ENCODE data around the gene LAMC3.

LAMC3 gene

DNA sequence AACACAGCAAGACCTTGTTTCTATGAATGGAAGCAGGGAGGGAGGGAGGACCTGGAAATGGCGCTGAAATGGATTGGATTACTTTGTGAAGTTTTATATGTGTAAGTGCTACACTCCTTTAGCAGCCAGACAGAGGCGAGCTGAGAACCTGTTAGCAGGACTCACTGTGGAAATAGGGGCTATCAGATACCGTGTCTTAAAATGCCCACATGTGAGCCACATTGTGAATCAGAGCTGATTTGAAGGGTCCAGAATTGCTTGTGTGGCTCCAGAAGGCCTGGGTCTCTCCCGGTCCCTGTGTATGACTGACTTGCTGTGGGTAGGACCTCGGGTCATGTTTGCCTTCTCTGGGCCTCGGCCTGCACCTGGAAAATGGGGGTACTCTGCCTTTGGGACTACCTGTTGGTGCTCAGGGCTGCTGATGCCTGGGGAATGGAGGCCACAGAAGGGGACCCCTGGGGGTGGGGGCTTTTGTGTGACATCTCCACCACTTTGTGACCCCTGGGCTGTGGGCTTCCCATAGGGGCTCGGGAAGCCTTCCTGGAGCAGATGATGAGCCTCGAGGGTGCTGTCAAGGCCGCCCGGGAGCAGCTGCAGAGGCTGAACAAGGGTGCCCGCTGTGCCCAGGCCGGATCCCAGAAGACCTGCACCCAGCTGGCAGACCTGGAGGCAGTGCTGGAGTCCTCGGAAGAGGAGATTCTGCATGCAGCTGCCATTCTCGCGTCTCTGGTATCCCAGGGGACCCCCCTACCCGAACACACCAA is 63.3 kb downstream of the LAMC3 start:
- DNase-seq (ENCODE audit: low read depth in 2 of 2, low spot score in 1 of 2), result no peak

DNA sequence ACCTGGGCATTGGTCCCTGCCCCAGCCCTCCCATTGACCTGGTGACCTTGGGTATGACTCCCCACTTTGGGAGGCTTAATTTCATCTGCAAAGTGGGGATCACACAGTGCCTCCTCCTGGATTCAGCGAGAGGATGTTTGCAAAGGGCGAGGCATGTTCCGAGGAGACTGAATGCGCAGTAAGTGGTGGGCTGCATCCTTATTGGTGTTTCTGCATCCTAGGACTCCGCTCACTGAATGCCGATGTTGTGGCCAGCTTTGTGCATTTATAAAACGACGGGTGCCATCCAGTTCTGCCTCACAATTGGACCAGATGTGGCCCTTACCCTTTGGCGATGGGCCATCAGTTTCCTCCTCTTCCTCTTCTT is 63.9 kb downstream of the LAMC3 start:
- no peak for DNase-seq (ENCODE audit: low read depth in 2 of 2, low spot score in 1 of 2)

DNA sequence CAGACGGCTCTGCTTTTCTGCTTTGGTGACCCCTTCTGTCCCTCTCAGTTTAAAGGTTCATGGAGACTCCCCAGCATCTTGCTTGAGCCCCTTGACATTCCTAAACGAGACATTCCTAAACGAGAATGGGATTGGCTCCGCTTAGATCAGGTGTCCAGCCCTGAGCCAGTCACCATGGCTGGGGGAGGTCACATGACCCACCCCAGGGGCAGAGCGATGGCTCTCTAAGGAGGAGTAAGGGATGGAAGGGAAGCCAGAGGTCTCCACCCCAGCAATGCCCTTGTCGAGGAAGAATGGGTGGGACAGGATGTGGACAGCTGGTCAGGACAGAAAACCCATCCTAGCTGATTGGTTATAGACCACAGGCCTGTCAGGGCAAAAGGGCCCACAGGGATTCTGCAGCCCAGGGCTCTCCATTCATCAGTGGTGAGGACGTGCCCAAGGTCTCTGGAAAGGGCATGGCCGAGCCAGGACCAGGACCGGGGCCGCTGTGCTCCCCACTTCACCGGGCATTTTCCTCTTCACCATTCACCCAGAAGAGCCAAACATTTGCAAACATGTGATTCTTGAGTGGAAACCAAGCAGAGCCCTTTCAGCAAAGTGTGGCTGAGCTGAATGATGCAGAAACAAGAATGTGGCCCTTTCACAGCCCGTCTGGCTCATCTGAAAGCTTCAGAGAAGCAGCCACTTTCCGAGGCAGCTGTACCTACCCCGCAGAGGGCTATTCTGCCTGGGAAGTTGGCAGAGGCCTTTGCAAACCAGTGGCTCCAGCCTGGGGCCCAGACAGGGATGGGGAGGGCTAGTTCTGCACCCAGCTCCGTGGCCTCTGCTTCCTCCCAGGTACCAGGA is 67.6 kb downstream of the LAMC3 start:
- DNase-seq (ENCODE audit: low read depth in 2 of 2, low spot score in 1 of 2), result no peak

DNA sequence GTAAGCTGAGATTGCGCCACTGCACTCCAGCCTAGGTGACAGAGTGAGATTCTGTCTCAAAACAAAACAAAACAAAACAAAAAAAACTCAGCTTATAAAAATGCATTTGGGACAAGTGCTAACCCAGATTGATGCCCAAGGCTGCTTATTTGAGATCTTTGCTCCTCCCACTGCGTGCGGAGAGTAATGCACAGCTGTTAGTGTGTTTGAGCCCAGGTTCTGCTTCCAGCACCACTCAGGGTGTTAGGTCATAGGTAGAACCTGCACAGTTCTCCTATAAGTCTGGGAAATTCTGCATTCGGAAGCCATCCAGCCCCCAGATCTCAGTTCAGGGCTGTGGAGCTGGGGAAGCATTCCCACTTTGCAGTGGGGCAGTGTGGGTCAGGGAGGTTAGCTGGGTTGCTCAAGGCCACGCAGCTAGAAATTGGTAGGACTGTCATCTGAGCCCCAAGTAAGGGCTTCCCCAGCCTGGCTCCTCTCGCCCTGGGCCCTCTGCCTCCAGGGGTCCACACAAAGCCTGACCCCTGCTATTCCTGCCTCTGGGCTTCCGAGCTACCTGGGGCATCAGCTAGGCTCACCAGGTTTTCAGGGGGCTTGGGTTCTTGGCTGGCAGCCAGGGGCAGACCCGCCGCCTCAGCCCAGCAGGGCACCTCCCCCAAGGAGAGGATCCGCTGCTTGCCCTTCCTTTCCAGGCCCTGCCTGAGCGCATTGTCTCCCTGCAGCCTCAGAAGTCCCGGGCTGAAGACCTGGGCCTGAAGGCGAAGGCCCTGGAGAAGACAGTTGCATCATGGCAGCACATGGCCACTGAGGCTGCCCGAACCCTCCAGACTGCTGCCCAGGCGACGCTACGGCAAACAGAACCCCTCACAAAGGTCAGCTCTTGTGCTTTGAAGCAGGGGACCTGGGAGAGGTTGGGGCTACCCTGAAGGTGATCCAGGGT is 69.7 kb downstream of the LAMC3 start:
- DNase-seq (ENCODE audit: low read depth in 2 of 2, low spot score in 1 of 2), result no peak

DNA sequence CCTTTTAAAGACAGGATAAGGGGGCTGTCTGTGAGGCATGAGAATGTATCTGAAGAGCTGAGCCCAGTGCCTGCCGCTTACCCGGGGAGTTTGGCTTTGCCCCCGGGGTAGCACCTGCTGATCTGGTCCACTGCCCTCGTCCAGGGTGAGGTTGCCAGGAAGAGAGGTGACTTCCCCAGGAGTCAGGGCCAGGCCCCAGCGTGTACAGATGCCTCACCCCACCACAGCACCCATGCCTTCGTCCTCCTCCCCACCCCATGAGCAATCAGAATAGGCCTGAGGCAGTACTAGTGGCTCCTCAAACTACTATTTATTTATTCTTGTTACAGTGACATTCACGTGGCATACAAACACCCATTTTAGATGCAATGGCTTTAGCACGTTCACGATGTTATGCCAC is 71.6 kb downstream of the LAMC3 start:
- DNase-seq (ENCODE audit: low read depth in 2 of 2, low spot score in 1 of 2), result no peak

DNA sequence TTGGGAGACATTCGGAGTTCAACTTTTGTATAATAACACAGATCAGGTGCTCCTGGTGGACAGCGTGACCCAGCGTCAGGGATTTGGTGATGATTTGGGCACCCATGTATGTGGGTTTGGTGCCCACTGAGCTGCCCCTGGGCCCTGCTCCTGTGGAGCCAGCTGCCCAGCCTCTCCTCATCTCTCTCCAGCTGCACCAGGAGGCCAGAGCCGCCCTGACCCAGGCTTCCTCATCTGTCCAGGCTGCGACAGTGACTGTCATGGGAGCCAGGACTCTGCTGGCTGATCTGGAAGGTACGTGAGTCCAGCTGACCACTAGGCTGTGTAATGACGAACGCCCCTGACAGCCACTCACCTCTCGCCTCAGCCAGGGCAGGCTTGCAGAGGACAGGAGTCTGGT is 72.9 kb downstream of the LAMC3 start:
- no peak for DNase-seq (ENCODE audit: low read depth in 2 of 2, low spot score in 1 of 2)

DNA sequence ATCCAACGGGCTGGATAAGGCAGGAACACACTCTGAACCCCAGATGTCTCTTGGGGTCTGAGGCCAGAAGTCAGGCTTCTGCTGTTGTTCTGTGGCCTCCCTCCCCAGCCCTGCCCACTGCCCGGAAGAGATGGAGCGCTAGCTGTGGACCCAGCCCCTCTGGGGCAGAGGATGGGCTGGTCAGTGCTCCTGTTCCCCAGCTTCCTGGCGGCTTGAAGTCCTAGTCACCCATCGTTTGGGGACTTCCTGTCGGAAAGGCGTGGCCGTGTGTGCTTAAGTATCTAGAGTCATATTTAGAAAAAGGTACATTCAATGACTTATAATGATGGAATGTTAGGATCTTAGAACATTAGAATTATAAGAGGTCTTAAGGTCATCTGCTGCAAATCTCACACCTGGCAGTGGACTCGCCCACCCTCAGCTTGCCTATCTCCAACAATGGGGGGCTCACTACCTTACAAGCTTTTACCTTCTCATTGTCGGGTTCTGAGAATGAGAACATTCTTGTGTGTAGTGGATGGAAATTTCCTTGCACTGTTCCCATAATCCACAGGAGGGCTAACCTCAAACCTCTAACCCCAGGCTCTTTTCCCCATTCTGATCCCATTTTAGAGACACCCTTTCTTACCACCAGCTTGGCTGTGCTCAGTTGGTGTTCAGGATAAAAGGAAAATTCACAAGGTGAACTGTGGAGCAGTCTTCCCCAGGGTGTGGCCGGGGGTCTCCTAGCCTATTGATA is 74.0 kb downstream of the LAMC3 start:
- no peak for DNase-seq (ENCODE audit: low read depth in 2 of 2, low spot score in 1 of 2)

DNA sequence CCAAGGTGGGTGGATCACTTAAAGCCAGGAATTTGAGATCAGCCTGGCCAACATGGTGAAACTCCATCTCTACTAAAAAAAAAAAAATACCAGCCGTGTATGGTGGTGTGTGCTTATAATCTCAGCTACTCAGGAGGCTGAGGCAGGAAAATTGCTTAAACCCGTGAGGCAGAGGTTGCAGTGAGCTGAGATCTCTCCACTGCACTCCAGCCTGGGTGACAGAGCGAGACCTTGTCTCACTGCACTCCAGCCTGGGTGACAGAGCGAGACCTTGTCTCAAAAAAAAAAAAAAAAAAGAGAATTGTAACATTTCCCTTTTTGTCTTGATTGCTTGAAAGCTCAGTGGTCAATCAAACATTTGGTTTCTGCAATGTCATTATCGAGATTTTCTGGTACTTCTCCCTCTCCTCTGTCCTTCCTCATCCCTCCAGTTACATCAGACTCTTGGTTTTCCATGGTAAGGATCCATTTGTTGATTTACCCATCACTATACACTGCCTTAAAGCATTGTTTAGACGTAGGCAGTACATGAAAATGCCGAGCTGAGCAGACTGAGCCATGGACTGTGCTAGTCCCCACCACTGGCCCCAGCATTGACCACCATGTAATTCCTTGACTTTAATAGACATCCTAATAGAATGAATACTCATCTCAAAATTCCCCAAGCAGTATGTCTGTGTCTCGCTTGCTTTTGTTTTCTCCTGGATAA is 75.8 kb downstream of the LAMC3 start:
- DNase-seq (ENCODE audit: low read depth in 2 of 2, low spot score in 1 of 2), result no peak

DNA sequence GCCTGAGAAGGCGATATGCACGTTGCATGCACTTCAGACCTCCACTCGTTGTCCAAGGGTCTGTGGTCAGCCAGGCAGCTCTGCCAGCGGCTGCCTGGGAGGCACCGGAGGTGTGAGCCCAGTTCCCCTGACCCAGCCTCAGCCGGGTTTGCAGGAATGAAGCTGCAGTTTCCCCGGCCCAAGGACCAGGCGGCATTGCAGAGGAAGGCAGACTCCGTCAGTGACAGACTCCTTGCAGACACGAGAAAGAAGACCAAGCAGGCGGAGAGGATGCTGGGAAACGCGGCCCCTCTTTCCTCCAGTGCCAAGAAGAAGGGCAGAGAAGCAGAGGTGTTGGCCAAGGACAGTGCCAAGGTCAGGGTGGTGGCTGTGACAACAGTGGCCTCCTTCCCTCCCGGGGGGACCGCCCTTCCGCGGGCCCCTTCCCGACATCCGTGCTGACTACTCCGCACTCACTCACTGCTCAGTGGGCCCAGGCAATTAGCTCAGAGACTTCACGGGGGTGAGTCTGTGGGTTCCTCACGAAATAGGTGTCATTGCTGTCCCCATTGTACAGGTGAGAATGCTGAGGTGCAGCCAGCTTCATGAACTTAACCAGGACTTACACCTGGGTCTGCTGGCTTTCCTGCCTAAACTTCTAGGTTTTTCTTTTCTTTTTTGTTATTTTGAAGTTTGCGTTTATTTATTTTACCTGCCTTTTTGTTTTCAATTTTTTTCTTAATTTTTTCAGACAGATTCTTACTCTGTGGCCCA is 76.6 kb downstream of the LAMC3 start:
- no peak for DNase-seq (ENCODE audit: low read depth in 2 of 2, low spot score in 1 of 2)

DNA sequence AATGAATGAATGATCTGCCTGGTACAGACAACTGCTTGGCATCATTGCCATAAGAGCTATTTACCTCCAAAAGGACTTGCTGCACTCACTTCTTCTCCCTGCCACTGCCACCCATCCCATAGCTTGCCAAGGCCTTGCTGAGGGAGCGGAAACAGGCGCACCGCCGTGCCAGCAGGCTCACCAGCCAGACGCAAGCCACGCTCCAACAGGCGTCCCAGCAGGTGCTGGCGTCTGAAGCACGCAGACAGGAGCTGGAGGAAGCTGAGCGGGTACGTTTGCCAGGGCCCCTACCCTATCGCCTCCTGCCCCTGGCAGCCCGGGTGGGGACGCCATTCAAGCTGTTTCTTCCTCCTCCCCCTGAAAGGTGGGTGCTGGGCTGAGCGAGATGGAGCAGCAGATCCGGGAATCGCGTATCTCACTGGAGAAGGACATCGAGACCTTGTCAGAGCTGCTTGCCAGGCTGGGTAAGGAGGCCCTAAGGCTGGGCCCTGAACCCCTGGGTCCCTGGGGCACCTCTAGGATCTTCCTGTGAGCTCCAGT is 78.5 kb downstream of the LAMC3 start:
- no peak for DNase-seq (ENCODE audit: low read depth in 2 of 2, low spot score in 1 of 2)

DNA sequence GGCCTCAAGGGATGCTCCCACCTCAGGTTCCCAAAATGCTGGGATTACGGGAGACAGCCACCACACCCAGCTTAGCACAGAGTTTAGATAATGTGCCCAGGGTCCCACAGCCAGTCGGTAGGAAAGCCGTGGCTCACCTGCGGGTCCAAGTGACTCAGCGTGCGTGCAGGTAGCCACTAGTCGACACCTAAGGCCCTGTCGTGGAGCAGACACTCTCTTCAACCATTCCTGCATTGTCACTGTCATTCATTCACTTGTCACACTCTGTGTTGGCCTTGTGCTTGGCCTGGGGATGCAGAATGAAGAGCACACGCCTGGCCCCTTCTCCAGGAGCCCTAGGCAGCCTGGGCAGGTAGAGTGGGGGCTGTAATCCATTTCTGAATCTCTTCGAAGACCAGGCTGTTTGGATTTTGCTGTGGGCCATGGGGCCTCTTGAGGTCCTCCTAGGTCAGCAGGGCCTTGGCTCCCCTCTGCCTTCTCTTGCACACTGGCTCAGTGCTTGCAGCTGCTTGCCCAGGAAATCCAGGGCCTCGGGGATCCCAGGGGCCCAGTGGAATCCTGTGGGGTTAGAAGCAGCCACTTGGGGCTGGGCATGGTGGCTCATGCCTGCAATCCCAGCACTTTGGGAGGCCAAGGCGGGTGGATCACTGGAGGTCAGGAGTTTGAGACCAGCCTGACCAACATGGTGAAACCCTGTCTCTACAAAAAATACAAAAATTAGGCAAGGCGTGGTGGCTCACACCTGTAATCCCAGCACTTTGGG is 81.2 kb downstream of the LAMC3 start:
- no peak for DNase-seq (ENCODE audit: low read depth in 2 of 2, low spot score in 1 of 2)

DNA sequence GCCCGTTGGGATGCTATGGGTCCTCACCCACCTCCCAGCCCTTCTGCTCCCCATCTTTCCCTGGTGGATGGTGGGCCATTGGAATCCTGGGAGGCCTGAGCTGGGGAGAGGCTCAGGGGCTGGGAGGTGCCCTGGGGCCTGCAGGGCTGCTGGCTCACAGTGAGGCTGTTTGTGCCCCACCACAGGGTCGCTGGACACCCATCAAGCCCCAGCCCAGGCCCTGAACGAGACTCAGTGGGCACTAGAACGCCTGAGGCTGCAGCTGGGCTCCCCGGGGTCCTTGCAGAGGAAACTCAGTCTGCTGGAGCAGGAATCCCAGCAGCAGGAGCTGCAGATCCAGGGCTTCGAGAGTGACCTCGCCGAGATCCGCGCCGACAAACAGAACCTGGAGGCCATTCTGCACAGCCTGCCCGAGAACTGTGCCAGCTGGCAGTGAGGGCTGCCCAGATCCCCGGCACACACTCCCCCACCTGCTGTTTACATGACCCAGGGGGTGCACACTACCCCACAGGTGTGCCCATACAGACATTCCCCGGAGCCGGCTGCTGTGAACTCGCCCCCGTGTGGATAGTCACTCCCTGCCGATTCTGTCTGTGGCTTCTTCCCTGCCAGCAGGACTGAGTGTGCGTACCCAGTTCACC is 82.5 kb downstream of the LAMC3 start:
- DNase-seq (ENCODE audit: low read depth in 2 of 2, low spot score in 1 of 2), result no peak

DNA sequence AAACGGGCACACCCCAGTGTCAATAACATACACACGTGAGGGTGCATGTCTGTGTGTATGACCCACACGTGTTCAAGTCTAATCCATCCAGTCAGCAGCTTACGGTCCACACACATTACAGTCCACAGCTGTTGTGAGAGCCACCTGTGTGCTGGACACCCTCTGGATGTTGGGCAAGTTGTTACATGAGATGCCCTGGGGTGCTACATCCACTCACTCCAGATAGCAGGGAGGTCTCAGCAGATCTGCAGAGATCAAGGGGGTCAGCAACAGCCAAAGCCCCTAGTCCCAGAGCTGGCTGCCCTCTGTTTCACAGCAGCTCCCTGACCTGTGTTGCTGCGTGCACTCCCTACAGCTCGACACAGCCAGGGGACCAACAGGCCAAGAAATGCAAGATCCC is 83.1 kb downstream of the LAMC3 start:
- DNase-seq (ENCODE audit: low read depth in 2 of 2, low spot score in 1 of 2), result no peak

DNA sequence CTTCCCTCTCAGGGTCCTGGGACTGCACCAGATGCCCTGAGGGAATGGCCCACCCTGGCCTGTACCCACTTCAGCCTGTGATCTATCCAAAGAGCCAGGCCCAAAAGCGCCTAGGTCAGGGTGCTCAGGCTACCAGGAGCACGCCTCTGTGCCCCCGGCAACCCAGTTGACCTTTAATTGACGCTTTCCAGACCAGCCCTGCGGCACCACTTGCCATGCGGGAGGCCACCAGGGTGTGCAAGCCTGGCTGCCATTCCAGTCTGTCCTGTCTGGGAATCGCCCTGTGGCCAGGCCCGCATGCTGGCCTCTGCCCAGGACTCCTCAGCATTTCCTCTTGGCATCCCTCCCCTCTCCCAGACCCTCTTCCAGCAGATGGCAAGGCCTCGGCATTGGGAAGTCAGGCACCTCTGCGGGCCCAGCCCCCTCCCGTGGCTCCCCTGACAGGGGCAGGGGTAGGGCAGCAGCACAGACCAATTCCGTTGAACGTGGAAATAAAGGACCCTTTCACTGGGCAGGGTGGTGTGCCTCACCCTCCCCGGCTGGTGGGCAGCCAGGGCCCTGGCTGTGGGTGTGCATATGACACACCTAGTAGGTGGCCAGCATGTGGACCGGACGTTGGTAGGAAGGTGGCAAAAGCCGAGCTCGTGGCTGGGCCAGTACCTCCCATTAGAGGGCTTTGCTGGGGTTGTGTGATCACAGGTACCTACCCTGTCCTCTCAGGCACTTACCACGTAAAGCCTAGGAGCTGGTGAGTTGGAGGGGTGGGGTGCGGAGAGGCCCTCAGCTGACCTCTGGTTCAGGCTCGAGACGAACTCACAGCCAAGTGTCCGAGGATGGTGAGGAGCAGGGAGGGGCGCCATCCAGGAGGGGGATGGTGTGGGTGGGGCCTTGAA is 83.8 kb downstream of the LAMC3 start:
- DNase-seq (ENCODE audit: low read depth in 2 of 2, low spot score in 1 of 2), result no peak

DNA sequence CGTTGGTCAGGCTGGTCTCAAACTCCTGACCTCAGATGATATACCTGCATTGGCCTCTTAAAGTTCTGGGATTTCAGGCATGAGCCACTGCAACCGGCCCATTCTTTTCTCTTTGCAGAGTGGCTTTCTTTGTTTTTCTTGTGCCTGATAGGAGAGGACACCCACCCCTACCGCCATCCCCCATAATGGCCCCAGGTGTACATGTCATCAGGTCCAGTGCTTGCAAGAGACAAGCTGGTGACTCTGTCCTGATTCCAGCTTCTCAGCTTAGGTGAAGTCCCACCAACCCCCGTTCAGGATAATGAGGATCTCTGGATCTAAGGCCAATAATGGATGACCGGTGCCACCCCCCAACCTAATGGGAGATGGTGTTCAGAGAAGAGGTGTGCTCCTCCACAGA is 85.0 kb downstream of the LAMC3 start:
- no peak for DNase-seq (ENCODE audit: low read depth in 2 of 2, low spot score in 1 of 2)

DNA sequence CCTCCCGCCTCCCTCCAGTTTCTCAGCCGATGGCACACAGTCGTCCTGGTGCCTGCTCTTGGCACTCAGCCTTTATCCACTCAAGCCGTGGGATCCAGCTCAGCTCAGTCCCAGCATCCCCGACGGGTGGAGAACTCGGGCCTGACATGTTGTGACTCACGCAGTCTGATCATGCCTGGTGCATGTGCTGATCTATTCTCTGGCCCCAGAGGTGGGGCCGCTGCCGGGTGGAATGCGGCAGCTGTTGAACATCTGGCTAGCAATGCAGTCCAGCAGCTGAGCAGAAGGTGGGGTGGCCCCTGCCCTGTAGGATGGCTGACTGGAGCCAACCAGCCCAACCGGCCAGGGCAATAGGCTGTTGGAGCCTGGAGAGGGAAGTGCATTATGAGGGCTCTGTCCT is 85.6 kb downstream of the LAMC3 start:
- DNase-seq (ENCODE audit: low read depth in 2 of 2, low spot score in 1 of 2), result no peak

DNA sequence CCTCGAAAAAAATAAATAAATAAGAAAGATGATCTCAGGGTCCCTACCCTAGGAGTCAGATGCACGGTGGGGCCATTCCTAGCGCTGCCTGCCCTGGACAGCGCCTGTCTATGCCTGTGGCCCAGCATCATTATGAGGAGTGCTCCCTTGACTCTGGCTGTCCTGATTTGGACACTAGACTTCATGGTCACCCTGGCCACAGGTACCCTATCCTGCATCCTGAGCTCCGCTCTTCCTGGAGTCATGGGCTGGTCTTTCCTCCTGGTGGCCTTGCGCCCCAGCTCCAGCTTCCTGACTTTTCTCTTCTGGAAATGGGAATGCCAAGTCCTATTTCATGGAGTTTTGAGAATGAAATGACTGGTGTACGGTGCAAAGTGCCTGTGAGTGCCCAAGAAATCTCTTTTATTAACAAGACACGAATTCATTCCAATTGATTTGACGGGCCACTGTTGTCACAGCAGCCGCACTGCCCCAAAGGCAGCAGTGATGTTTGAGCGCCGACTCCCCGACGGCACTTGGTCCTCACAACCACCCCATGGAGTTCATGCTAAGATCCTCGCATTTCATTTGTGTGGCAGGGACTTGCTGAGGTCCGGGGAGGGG is 86.8 kb downstream of the LAMC3 start:
- DNase-seq (ENCODE audit: low read depth in 2 of 2, low spot score in 1 of 2), result no peak

Measured in stimulated activated CD8-positive, alpha-beta memory T cell treated with anti-CD3 and anti-CD28 coated beads, Interleukin-4, amount 100 ng/mL, for 1 hour (primary cell).